Muscle of back (tissue), 11 donors: Measurements from ENCODE around the gene PIAS4. TPM values are rescaled to one million over a fixed set of nuclear protein-coding genes. Genes with fewer than 3 reads are reported as not detected.

Source experiments
- DNase-seq, 3 donors: peaks; one replicate each; pipeline versions ENCODE4 v3.0.0 to v3.0.0-alpha.2; 2013
- polyA plus RNA-seq, 10 donors: library from polyadenylated mRNA; unstranded; fragments of 120-200 nt; gene quantifications; one replicate each; pipeline ENCODE4 v1.2.1, GENCODE V29; 2013; ENCODE audit not compliant: insufficient read length in 10 of 10

Gene PIAS4
- polyA plus RNA-seq, 10 donors = 15.4 to 28.9 (median 22.2) TPM

GRCh38 chr19:3975637-3976087, 31.9 kb upstream of the PIAS4 start:
- DNase-seq = no peak

- DNase-seq = no peak
Observed at GRCh38 chr19:3976495-3977241, 30.9 kb upstream of the PIAS4 start.

- DNase-seq = no peak
Observed at GRCh38 chr19:3977242-3978143, 30.0 kb upstream of the PIAS4 start.

- no peak for DNase-seq
Observed at GRCh38 chr19:3978145-3978544, 29.4 kb upstream of the PIAS4 start.

DNA sequence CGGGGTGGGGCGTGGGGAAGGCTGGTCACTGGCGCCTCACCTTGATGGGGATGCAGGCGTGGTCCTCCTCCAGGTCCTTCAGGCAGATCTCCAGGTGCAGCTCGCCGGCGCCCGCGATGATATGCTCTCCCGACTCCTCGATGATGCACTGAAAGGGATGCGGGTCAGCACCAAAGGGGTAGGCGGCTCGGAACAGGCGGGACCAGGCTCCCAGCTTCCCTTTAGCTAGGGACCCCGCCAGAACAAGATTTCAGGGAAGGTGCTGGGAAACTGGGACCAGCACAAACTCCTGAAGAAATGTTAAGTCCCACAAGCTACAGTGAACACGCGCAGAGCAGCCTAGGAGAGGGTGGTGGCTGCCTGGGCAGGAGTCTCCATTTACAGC, 28.3 kb upstream of the PIAS4 start:
- no peak for DNase-seq

GRCh38 chr19:3979674-3980352, 27.7 kb upstream of the PIAS4 start:
- DNase-seq = no peak

- no peak for DNase-seq
Observed at GRCh38 chr19:3980353-3981251, 26.9 kb upstream of the PIAS4 start.

GRCh38 chr19:3981373-3981735, 26.2 kb upstream of the PIAS4 start:
- DNase-seq = no peak

DNA sequence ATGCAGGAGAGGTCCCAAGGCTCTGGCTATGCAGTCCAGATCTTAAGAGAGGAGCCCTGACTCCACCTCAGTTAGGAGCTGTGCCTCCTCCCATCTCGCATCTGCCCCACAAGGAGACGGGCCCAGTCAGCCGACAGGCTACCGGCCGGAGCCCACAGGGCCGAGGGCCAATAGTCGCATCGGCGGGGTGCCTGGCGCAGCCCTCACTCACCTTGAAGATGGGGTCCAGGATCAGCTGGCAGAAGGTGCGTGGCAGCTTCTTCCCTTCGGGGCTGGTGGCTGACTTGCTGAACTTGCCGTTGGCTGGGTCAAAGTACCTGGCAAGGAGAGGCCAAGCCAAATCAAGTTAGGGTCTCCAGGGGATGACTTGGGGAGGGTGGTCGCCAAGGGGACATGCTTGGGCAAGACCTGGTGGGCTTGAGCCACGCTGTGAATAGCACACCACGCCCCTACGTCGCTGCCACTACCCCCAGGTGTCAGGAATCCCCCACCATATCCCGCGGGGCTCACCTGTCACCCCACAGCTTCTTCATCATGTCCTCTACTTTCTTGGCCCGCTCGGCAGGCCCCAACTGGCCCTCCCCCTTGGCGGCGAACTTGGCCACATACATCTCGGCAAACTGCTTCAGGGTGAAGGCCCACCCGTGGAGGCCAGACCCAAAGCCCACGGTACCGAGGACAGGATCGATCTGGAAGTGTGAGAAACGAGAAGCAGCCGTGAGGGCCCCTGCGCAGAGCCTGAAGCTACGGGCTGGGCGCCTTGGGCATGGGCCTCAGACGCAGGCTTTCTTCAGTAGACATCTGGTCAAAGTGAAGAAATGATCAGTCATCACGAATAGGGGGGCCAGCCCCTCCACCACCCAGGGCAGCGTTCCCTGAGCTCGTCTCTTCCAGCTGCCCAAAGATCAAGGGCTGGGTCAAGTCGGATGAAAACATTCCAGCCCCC, 25.5 kb upstream of the PIAS4 start:
- no peak for DNase-seq

DNA sequence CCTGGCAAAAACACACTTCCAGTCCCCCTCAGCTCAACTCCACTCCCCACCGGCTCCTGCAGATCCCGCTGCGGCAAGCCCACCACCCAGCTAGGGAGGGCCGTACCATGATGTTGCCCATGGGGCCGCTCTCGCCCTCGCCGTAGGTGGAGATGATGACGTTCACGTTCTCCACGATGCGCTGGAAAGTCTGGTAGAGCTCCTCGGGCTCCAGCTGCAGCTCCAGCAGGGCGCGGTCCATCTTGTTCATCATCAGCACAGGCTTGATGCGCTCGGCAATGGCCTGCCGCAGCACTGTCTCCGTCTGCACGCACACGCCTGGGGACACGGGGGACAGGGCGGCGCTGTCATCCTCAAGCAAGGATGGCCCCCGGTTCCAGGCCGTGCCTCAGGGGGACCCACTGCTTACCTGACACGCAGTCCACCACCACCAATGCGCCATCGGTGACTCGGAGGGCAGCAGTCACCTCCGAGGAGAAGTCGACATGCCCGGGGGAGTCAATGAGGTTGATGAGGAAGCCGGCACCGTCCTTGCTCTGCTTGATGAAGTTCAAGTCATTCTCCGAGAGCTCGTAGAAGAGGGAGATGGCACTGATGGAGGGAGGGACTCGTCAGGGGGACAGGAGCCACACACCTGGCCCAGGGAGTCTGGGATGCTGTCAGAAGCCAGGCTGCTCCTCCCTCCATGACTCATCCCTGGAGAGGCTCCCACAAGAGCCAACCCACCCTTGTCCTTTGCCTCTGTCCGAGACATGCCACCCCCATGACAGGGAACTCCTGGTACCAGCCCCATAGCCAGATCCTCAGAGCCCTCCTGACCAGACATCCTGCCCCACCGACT, 24.6 kb upstream of the PIAS4 start:
- no peak for DNase-seq

DNA sequence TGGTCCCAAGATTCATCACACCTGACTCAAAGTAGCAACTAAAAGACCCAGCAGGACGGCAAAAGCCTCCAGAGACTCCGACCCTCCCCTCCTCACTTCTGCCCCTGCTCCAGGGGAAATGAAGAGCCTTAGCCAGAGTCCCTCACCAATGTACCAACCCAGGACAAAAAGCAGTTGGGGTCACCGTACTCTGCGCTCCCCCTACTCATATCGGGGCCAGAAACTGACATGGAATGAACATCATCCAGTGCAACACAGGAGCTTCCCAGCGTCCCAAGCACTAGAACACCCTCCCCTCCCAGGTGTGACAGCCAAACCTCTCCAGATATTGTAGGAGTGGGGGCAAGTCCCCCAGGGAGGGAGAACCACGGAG, 24.0 kb upstream of the PIAS4 start:
- no peak for DNase-seq

DNA sequence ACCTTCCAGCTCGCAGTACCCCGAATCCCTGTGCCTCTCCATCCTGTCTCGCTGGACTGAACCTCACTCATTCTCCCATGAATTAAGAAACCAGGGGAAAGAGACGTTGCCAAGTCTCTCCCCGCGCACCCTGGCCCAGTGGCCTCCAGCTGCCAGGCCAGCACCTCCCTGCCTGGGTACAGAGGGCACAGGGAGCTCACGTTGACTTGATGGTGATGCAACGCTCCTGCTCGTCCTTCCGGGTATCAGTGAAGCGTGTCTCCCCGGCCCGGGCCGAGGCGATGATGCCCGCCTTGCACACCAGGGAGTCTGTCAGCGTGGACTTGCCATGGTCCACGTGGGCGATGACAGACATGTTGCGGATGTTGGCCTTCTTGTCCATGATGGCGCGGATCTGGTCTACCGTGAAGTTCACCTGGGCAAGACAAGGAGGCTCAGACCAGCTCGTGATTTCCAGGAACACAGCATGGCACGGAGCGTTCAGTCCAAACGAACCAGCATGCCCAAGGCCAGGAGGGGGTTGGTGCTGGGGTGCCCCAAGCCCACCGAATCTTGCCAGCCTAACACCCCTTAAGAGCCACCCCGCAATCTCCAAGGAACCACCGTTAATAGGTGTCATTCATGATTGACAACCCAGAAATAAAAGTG, 23.5 kb upstream of the PIAS4 start:
- peak in 1 of 3 donors; percentile 41 for DNase-seq

DNA sequence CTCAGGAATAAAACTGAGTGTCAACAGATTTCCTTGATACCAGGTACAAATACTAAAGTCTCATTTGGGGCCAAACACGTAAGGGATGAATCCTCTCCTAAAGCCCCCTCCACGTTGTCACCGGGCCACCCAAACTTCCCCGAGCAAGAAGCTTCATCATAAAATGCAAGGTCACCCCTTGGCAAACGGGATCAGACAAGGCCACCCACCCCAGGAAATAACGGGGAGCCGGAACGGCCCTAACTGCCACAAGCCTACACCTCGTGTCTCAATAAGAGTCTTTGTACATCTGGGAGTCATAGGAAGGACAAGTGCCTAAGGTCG, 23.0 kb upstream of the PIAS4 start:
- no peak for DNase-seq

GRCh38 chr19:3984908-3985642, 22.5 kb upstream of the PIAS4 start, which contains the start of gene EEF2:
Gene EEF2 (minus strand): TSS chr19:3985463. CDS start chr19:3985380, 83 bp downstream.
- peak; percentile 90 to 97 (median 96) for DNase-seq

- no peak for DNase-seq
Observed at GRCh38 chr19:3985643-3986259, 21.8 kb upstream of the PIAS4 start.

DNA sequence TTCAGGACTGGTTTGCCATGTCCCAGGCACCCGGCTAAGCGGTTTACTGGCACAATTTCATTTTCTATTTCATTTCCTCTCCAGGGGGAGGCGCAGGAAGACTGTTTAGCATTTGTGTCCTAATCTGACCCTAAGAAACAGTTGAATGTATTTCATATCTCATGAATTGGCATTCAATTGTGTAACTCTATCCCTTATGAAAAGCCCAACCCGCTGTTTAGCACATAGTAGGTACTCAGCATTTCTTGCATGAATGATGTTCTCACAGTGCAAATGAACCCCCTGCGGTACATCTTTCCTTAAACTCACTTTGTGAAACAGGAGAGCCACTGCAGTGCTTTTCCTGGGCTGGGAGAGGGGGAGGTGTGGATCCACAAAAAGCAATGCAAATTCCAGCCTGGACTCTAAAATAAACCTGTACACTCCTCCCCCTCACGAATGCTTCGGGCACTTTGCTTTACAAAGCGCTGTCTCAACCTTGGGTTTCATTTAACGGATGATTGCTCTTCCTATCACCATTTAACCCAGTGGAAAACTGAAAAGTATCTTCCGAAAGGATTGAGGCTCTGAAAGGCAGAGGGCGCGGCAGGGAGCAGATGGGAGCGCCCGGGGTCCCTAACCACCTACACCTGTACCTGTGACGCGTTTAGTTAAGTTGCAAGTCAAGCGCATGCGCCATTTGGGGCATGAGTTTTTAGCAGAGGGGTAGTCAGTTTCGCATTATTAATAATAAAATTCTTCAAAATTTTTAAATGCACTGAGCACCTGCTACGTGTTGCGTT, 21.1 kb upstream of the PIAS4 start:
- DNase-seq = peak; percentile 68 to 82 (median 70)
